HCT116 (cell line): ENCODE measurements around the gene ZHX3. TPM values are rescaled to one million over a fixed set of nuclear protein-coding genes. Genes with fewer than 3 reads are reported as not detected.

Source experiments
- ATAC-seq: fragments of 200-7000 bp; cut with Tn5 transposase; 2 replicates; pipeline ENCODE4 v1.9.1; 2020; ENCODE audit warnings: mild to moderate bottlenecking, moderate library complexity
- BruUV-seq: library from RNA; stranded (reverse); fragments of 400-500 nt; replicated peaks from 2 replicates; lab custom pipeline; 2021; lab: Mats Ljungman, UMichigan
- CTCF ChIA-PET: fragments of 300-600 bp; sonication (Branson Sonifier 250); formaldehyde crosslinking; loops from one replicate; lab custom pipeline; 2021; ENCODE audit warnings: antibody characterized with exemption; lab: Charles Lee
- POLR2A ChIA-PET: fragments of 300-600, 350-600 bp; sonication (Branson Sonifier 250); formaldehyde crosslinking; loops from one replicate; lab custom pipeline; 2021; ENCODE audit warnings: antibody characterized with exemption; lab: Charles Lee
- RAD21 ChIA-PET, 2 experiments: fragments of 300-600 bp; sonication (Branson Sonifier 250); formaldehyde crosslinking; loops; one replicate each; lab custom pipeline; 2023; ENCODE audit warnings: low total read pairs in 2 of 2; ENCODE audit not compliant: uncharacterized antibody in 2 of 2, unreplicated experiment in 2 of 2, low non-redundant PET in 1 of 2; lab: Charles Lee
- DNase-seq: peaks from one replicate; pipeline ENCODE4 v3.0.0-alpha.2; 2010; ENCODE audit warnings: low read depth, low spot score
- H2AFZ ChIP-seq: fragments of 200-600 bp; shearing (Covaris generic), sonication (generic); 2 replicates; pipeline ENCODE4 v1.6.1; 2017; ENCODE audit warnings: low read depth, mixed run types, mixed read lengths, antibody characterized with exemption, low read length; ENCODE audit not compliant: poor library complexity, severe bottlenecking
- H3K27ac ChIP-seq: 2 replicates; pipeline ENCODE4 v1.5.1; 2012; ENCODE audit warnings: low read depth, low read length
- H3K27me3 ChIP-seq: fragments of 200-600 bp; sonication (generic); 2 replicates; pipeline ENCODE4 v1.6.1; 2016; ENCODE audit warnings: mixed run types, low read length, mixed read lengths; ENCODE audit not compliant: insufficient read depth
- H3K36me3 ChIP-seq, 2 experiments: fragments of 200-500 bp in 1 of 2; fragments of 200-600 bp in 1 of 2; sonication (Bioruptor generic) in 1 of 2; sonication (generic) in 1 of 2; 2 replicates each; pipeline versions ENCODE4 v1.5.1 to v1.6.1; 2014 to 2016; ENCODE audit warnings: low read length in 2 of 2, inconsistent platforms in 1 of 2, mixed read lengths in 1 of 2, mixed run types in 1 of 2; ENCODE audit not compliant: insufficient read depth in 2 of 2, control insufficient read depth in 1 of 2
- H3K4me1 ChIP-seq, 2 experiments: fragments of 200-600 bp in 1 of 2; sonication (generic) in 1 of 2; 2 replicates each; pipeline versions ENCODE4 v1.5.1 to v1.6.1; 2012 to 2017; ENCODE audit warnings: low read length in 2 of 2, inconsistent platforms in 1 of 2, mild to moderate bottlenecking in 1 of 2, mixed read lengths in 1 of 2, mixed run types in 1 of 2, moderate library complexity in 1 of 2; ENCODE audit not compliant: insufficient read depth in 2 of 2, control insufficient read depth in 1 of 2
- H3K4me2 ChIP-seq: fragments of 200-600 bp; sonication (generic); 2 replicates; pipeline ENCODE4 v1.6.1; 2017; ENCODE audit warnings: mixed run types, low read length, mixed read lengths
- H3K4me3 ChIP-seq, 2 experiments: fragments of 200-600 bp in 1 of 2; sonication (generic) in 1 of 2; replicated peaks in 1 of 2; 2 replicates each; pipeline ENCODE4 v1.5.1; 2011 to 2016; ENCODE audit warnings: low read length in 2 of 2, control low read depth in 1 of 2, low read depth in 1 of 2, mild to moderate bottlenecking in 1 of 2, mixed read lengths in 1 of 2, mixed run types in 1 of 2
- H3K79me2 ChIP-seq: fragments of 200-600 bp; sonication (generic); 2 replicates; pipeline ENCODE4 v1.6.1; 2017; ENCODE audit warnings: mild to moderate bottlenecking, mixed run types, low read length, moderate library complexity, mixed read lengths; ENCODE audit not compliant: insufficient read depth
- H3K9ac ChIP-seq: fragments of 200-600 bp; sonication (generic); 2 replicates; pipeline ENCODE4 v1.6.1; 2016; ENCODE audit warnings: low read length, mixed read lengths
- H3K9me2 ChIP-seq: fragments of 200-600 bp; sonication (generic), shearing (Covaris generic); 2 replicates; pipeline ENCODE4 v1.6.1; 2017; ENCODE audit warnings: mixed run types, mild to moderate bottlenecking, moderate library complexity; ENCODE audit not compliant: insufficient read depth
- H3K9me3 ChIP-seq, 2 experiments: fragments of 200-500 bp in 1 of 2; fragments of 200-600 bp in 1 of 2; sonication (Bioruptor generic) in 1 of 2; sonication (generic) in 1 of 2; 2 replicates each; pipeline ENCODE4 v1.6.1; 2014 to 2017; ENCODE audit warnings: low read length in 2 of 2, mixed read lengths in 2 of 2, inconsistent platforms in 1 of 2, low read depth in 1 of 2, mild to moderate bottlenecking in 1 of 2, mixed run types in 1 of 2, moderate library complexity in 1 of 2; ENCODE audit not compliant: control insufficient read depth in 1 of 2, insufficient read depth in 1 of 2
- H4K20me1 ChIP-seq: fragments of 200-600 bp; sonication (generic), shearing (Covaris generic); 2 replicates; pipeline ENCODE4 v1.6.1; 2017; ENCODE audit warnings: mixed run types, mild to moderate bottlenecking, moderate library complexity; ENCODE audit not compliant: insufficient read depth
- CEBPB ChIP-seq: IDR thresholded peaks from 2 replicates; pipeline ENCODE4 v1.6.1; 2012; ENCODE audit warnings: low read depth
- EGR1 ChIP-seq: IDR thresholded peaks from 2 replicates; pipeline ENCODE4 v1.6.1; 2012; ENCODE audit warnings: low read depth
- ELF1 ChIP-seq: IDR thresholded peaks from 2 replicates; pipeline ENCODE4 v1.6.1; 2012; ENCODE audit warnings: low read depth, borderline replicate concordance
- EZH2 ChIP-seq: fragments of 200-600 bp; sonication (generic); IDR thresholded peaks from 2 replicates; pipeline ENCODE4 v1.6.1; 2017; ENCODE audit warnings: antibody characterized with exemption, mixed run types
- FOSL1 ChIP-seq: IDR thresholded peaks from 2 replicates; pipeline ENCODE4 v1.6.1; 2012; ENCODE audit warnings: low read depth
- POLR2A ChIP-seq: IDR thresholded peaks from 2 replicates; pipeline ENCODE4 v1.7.0; 2011; ENCODE audit warnings: borderline replicate concordance; ENCODE audit not compliant: insufficient read depth, insufficient read length; ENCODE audit errors: extremely low read depth
- REST ChIP-seq: IDR thresholded peaks from 2 replicates; pipeline ENCODE4 v1.6.1; 2012; ENCODE audit warnings: low read depth
- SP1 ChIP-seq: IDR thresholded peaks from 2 replicates; pipeline ENCODE4 v1.6.1; 2012; ENCODE audit warnings: low read depth
- SRF ChIP-seq: IDR thresholded peaks from 2 replicates; pipeline ENCODE4 v1.6.1; 2012; ENCODE audit warnings: low read depth
- YY1 ChIP-seq: IDR thresholded peaks from 2 replicates; pipeline ENCODE4 v1.6.1; 2011; ENCODE audit warnings: low read length, low read depth, moderate library complexity, mild to moderate bottlenecking; ENCODE audit not compliant: insufficient replicate concordance; ENCODE audit errors: extremely low read depth
- ZBTB33 ChIP-seq: IDR thresholded peaks from 2 replicates; pipeline ENCODE4 v1.6.1; 2011; ENCODE audit warnings: mild to moderate bottlenecking, low read length, moderate library complexity; ENCODE audit not compliant: insufficient replicate concordance; ENCODE audit errors: extremely low read depth
- ZFX ChIP-seq: fragments of 450-650 bp; IDR thresholded peaks from 2 replicates; pipeline ENCODE4 v1.6.1; 2017
- ZNF274 ChIP-seq: fragments of 200-500 bp; sonication (Bioruptor generic); IDR thresholded peaks from 2 replicates; pipeline ENCODE4 v1.6.1; 2014; ENCODE audit warnings: mild to moderate bottlenecking, low read depth, low read length, inconsistent platforms
- intact Hi-C: fragments of 100-400 bp; cut with micrococcal nuclease; formaldehyde crosslinking; loops from 2 replicates; pipeline ENCODE4 v1.10.0; 2022
- total RNA-seq: library from RNA; stranded (reverse); gene quantifications from one replicate; pipeline ENCODE4 v1.2.1, GENCODE V29; 2021; ENCODE audit not compliant: unreplicated experiment
- TF ChIP-seq, protein P1 (sequence below): IDR thresholded peaks from 2 replicates; pipeline ENCODE4 v1.6.1; 2012

Gene ZHX3
- total RNA-seq, 1 experiment from 2014 or later = 13.3 TPM

DNA sequence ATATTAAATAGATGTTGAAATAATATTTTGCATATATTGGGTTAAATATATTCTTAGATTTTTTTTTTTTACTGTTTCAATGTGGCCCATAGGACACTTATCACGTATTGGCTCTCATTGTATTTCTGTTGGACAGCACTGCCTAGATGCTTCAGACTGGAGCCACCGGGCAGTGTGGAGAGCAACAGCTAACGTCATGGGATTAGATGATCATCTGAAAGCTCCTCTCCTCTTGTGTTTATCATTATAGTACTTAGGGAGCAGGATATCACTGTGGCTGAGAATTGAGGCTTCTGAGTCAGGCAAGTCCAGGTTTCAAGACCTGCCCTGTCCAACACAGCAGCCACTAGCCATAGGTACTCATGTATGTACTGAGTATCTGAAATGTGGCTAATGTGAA, 87.4 kb downstream of the ZHX3 start:
- BruUV-seq = no TSS peak
- CTCF ChIA-PET = no interaction called here
- Histone ChIP-seq H3K79me2 (no peaks in the 10 kb centered on the region), H2AFZ (no peak overlapping the region), H3K4me3 (no peak overlapping the region), H3K4me2 (no peak overlapping the region), H3K9me2 (no peaks in the 10 kb centered on the region), H4K20me1 (no peaks in the 10 kb centered on the region), H3K36me3 (no peaks in the 10 kb centered on the region), H3K4me1 (peaks cover 7 to 19% of the 10 kb centered on the region in 2 experiments), H3K27me3 (no peaks in the 10 kb centered on the region), H3K27ac (no peak overlapping the region), H3K9ac (no peak overlapping the region), H3K9me3 (no peaks in the 10 kb centered on the region)
- intact Hi-C loops = no loop called here
- RAD21 ChIA-PET = no interaction called here
- TF ChIP-seq ZFX (no peak), POLR2A (no peak), SRF (no peak), ELF1 (no peak), SP1 (no peak), EGR1 (no peak), ZBTB33 (no peak)
- TF ChIP-seq, protein P1, sequence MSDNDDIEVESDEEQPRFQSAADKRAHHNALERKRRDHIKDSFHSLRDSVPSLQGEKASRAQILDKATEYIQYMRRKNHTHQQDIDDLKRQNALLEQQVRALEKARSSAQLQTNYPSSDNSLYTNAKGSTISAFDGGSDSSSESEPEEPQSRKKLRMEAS = no peak
- DNase-seq (no peak), ATAC-seq (no peak)
- POLR2A ChIA-PET = no interaction called here

DNA sequence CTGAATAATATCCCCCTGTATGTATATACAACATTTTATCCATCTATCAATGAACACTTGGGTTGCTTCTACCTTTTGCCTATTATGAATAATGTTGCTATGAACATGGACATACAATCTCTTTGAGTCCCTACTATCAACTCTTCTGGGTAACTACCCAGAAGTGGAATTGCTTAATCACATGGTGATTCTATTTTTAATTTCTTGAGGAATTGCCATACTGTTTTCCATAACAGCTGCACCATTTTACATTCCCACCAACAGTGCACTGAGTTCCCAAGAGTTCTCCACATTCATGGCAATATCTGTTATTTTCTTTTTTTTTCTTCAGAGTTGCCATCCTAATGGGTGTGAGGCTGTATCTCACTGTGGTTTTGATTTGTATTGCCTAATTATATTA, 88.3 kb downstream of the ZHX3 start:
- CTCF ChIA-PET = no interaction called here

More for the DNA sequence above, 88.3 kb downstream of the ZHX3 start:
- no peak for TF ChIP-seq SRF
- no peak for TF ChIP-seq EZH2
- no peak for TF ChIP-seq FOSL1
- TF ChIP-seq ZNF274 = no peak
- TF ChIP-seq EGR1 = no peak
- TF ChIP-seq YY1 = no peak
- TF ChIP-seq, protein P1 = no peak
- no peak for TF ChIP-seq ELF1
- no peak for TF ChIP-seq CEBPB
- TF ChIP-seq REST = no peak
- Histone ChIP-seq H3K4me3 (no peak overlapping the region), H3K4me2 (no peak overlapping the region), H2AFZ (no peak overlapping the region), H3K79me2 (no peaks in the 10 kb centered on the region), H3K9me2 (no peaks in the 10 kb centered on the region), H3K9me3 (no peaks in the 10 kb centered on the region), H3K4me1 (peaks cover 7 to 19% of the 10 kb centered on the region in 2 experiments), H3K27ac (no peak overlapping the region), H3K36me3 (no peaks in the 10 kb centered on the region), H3K9ac (no peak overlapping the region), H3K27me3 (no peaks in the 10 kb centered on the region), H4K20me1 (no peaks in the 10 kb centered on the region)
- no peak for ATAC-seq
- no peak for DNase-seq
- ChIA-PET POLR2A (no interaction called here), RAD21 (no interaction called here)
- no TSS peak for BruUV-seq
- intact Hi-C loops = no loop called here
